ENCODE measurements around the gene MMD.
A peak's percentile ranks its signal among the peaks of the same experiment; 100 is the strongest.

The MMD gene

DNA sequence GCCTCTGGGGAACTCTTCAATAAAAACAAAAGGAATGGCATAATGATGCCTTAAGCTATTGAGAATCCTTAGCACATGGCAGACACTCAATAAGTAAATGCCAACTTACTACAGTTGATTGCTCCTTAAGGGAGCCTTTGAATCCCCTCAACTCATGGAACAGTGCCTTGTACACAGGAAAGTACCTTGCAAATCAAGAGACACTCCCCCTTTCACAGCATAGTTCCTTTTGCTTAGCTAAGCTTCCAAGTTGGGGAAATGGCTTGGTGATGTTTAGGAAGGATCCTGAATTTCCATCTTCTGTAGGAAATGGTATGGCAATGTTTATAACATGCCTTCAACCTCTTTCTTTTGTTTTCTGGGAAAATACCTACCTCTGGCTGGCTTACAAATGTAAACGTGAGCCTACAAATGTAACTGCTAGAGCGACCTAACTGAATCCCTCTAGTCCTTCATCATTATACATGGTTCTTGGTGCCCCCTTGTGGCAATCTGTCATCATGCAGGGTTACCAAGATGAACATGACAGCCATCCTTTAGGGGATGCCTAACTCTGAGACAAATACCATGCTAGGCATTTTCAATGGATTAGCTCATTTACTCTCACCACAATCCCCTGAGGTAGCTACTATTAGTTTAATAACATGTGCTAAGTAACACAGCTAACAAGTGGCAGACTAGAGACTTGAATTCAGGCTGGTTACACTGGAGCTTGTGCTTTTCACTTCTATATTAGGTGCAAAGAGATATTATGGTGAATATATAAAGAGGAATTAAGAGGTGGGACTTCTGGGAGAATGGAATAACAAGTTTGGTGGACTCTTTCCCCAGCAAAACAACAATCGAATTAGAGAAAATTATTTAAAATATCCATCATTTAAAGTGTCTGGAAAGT lies 65.0 kb downstream of the MMD start:
- DNase-seq (ENCODE audit: insufficient read length, low spot score): peak; percentile 78
- FAIRE-seq: peak; percentile 89

DNA sequence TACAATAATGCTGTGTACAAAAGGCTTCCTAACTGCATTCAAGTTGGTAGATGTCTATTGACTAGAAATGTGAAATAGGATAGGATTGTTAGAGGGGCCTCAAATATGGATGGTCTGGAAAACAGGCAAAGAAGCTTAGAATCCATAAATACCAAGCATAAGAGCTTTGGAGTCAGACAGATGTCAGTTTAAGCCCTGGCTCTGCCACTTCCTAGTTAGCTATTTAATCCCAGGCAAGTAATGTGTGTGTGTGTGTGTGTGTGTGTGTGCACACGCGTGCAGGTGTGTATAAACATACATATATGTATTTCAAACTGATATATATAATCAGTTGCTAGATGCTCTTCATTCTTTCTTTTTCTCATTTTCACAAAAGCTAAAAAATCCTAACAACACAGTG lies 66.7 kb downstream of the MMD start:
- FAIRE-seq (no peak), DNase-seq (ENCODE audit: insufficient read length, low spot score) (no peak)

DNA sequence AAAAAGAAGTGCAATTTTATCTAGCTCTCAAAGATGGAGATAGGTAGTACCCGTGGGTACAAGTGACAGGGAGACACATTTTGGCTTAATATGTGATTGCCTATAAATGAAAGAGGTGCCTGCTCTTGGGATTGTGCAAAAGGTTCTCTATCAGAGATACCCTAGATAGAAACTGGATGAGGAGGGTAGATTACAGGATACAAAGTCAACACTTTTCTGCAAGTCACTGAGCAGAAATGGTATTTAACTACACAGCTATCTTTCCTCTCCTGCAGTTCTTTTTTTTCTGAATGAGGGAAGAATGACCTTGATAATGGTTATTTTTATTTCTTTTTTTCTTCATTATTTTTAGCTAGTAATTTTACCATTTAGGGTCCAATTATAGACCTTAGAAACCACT lies 67.6 kb downstream of the MMD start:
- DNase-seq (ENCODE audit: insufficient read length, low spot score) (no peak), FAIRE-seq (no peak)

DNA sequence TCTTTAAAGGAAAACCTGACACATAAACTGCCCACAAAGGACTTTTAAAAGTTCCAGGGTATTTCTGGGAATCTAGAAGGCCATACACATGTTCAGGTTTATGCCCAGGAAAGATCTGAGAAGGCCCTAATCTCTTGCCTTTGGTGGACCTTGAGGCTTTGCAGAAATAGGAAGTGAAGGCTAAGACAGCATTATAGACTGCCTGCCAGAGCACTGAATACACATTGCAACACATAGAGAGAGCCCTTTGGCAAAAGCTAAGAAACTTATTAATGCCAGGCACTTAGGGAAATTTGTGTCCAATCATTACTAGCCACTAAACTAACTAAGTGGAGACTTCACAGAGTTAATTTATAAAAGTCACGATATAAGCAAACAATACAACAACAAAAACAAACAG lies 70.4 kb downstream of the MMD start:
- FAIRE-seq: no peak
- DNase-seq (ENCODE audit: insufficient read length, low spot score): no peak

DNA sequence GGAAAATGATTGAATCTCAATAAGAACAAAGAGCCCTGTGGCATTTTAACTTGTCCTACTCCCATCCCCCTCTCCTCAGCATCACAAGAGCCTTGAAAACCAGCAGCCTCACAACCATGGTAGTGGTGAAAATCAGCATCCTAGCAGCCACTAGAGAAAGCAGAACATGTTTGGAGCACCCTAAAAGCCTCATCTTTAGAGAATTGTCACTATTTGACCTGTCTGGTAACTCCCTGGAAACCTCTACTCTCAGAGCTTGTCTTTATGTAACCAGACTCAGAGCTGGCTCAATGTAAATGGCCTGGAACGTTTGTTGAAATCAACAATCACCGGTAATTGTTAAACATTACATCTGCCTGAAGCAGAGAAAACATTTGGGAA lies 70.8 kb downstream of the MMD start:
- DNase-seq (ENCODE audit: insufficient read length, low spot score) (no peak), FAIRE-seq (no peak)

DNA sequence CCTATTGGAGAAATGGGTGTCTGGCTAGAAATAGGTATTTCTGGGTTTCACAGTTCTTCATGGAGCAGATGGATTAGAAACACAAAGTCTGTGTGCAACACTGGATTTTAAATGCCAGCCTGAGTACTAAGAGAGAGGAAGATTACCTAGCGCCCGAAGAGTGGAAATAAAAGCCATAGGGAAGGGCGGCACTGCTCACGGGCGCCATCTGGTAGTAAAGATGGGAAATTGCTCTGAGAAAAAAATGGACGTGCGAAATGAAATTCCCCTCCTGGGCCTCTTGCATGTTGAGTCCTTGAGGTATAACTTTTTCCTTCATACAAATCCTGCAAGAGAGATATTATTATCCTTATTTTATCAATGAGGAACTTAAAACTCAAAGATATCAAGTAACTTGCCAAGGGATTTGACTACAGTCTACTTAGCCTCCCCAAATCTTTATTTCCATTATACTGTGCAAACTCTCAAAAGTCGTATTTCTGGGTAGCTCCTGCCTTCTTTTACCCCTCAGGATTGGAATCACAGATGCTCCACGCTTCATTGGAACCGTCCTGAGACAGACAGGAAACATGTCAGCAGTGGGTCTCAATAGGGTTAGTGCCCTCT lies 72.8 kb downstream of the MMD start:
- FAIRE-seq (peak; percentile 55), DNase-seq (ENCODE audit: insufficient read length, low spot score) (peak; percentile 49)

DNA sequence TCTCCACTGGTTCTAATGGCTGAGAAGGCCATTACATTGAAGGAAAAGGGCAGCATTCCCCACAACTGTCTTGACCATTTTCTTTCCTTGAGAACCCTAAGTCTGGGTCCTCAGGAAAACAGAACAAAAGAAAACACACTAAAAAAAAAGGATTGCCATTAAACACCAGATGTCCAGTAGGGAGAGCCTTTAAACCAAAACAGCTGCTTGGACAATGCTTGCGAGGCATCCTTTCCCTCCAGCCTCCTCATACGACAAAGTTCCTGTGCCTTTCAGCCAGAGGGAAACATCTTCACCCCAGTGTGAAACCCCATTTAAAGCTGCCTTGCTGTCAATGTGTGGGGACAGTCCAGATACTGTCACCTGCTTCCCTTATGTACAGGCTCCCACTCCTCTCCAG lies 74.3 kb downstream of the MMD start:
- FAIRE-seq (peak; percentile 33), DNase-seq (ENCODE audit: insufficient read length, low spot score) (no peak)

DNA sequence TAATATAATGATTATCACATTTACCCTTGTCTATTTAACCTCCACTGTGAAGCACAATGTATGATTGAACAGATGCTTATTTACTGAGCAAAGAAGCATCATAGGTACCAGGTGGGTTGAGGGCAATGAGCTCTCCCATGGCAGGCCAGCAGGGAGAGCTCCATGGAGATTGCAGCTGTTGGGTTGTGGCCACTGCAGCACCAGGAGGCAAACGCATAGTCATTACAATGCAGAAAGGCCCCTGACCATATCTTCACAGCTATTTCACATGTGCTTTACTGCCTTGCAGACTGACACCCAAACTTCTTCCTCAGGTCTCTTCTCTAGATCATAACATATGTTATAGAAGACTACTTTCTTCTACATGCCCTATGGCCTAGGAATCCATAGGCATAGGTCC lies 75.0 kb downstream of the MMD start:
- no peak for FAIRE-seq
- DNase-seq (ENCODE audit: insufficient read length, low spot score): no peak

DNA sequence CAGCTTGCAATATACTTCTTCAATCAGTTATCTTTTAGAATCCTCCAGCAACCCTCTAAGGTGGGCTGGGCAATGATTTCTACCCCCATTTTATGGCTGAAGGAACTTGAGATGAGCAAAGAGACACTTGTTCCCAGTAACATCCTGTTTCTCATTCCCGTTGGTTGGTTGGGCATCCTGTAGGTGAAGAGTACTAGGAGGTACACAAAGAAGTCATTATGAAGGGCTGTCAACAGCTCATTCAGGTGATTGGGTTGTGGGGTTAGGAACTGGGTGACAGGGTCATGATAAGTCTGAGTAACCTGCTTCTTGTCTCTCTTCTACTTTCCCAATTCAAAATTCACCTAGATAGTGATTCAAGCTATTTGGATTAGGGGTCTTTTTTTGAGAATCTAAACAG lies 76.5 kb downstream of the MMD start:
- DNase-seq (ENCODE audit: insufficient read length, low spot score) (no peak), FAIRE-seq (no peak)

DNA sequence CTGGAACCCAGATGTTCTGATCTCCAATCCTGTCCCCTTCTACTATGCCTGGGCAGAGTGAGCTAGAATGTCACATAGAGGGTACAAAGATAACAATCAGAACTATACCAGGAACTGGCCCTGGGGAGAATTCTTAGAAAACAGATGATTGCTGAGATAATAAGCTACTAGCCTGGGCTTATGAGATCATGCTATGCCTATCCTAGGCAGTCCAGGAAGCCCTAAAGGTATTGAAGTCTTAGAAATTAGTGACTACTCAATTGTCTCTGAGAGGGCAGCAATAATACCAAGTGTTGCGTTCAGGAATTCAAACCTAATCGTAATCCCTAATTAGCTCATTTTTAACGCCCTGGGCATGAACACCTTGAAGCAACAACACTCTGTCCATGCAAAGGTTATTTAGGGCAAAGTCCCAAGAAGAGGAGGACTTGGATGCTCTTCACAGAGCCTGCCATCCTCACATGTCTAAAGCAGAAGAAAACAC lies 77.1 kb downstream of the MMD start:
- no peak for DNase-seq (ENCODE audit: insufficient read length, low spot score)
- FAIRE-seq: no peak

DNA sequence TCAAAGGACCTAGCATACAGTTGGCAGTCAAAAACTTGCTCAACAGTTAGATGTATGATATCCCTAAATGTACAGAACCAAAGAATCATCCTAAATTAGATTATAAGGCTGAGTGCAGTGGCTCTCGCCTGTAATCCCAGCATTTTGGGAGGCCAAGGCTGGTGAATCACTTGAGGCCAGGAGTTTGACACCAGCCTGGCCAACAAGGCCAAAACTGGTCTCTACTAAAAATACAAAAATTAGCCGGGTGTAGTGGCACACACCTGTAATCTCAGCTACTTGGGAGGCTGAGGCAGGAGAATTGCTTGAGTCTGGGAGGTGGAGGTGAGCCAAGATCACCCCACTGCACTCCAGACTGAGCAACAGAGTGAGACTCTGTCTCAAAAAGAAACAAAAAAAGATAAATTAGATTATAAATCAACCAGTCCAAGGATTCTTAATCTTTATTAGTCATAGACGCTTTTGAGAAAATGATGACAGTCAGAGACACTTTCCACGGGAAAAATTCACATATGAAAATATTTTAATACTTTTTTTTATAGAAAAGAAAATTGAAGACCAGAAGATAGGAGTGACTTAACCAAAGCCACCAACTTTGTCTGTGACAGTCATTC lies 77.6 kb downstream of the MMD start:
- no peak for FAIRE-seq
- no peak for DNase-seq (ENCODE audit: insufficient read length, low spot score)

DNA sequence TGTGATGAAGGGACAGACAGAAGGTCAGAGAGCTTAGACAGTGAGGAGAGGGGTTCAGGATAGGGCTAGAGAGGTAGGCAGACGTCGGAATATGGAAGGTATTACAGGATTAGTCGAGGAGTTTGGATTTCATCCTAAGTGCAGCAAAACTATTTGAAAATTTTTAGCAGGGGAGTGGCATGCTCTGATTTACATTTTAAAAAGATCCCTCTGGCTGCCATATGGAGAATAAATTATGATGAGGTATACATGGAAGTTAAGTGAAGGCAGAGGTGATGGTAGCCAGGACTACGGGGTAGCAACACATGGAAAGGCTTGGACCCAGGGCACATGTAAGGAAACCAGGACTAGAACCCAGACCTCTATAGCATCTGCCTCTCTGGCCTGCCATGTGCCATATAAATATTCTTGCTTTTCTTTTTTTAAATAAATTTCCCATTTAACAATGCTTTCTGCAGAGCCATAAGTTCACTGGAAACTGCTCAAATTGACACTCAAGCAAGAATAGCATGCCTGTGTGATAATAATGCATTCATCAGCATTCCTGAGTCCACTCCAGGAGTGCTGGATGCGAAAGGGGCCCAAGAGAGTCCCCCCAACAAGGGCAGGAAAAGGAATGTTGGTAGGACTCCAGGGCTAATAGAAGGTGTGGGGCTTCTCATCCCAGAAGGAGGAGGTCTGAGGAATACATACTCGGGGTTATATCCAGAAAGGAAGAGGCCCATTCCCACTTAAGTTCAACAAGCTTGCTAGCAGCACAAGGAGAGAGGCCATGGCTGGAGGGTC lies 78.6 kb downstream of the MMD start:
- FAIRE-seq (no peak), DNase-seq (ENCODE audit: insufficient read length, low spot score) (no peak)

Data from HTR-8/SVneo (cell line).